ENCODE measurements around the gene SLC40A1. TPM values are rescaled to one million over a fixed set of nuclear protein-coding genes. Genes with fewer than 3 reads are reported as not detected.
A peak's percentile ranks its signal among the peaks of the same experiment; 100 is the strongest.

The SLC40A1 gene
- total and polyA plus RNA-seq, 2 of the 13 experiments (the other 11 are each of a cell fraction or from before 2014, with no cell fraction given): 10.6 to 24.9 TPM

- TF ChIP-seq, protein P1, sequence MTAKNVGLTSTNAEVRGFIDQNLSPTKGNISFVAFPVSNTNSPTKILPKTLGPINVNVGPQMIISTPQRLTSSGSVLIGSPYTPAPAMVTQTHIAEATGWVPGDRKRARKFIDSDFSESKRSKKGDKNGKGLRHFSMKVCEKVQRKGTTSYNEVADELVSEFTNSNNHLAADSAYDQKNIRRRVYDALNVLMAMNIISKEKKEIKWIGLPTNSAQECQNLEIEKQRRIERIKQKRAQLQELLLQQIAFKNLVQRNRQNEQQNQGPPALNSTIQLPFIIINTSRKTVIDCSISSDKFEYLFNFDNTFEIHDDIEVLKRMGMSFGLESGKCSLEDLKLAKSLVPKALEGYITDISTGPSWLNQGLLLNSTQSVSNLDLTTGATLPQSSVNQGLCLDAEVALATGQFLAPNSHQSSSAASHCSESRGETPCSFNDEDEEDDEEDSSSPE (CRISPR knock-in tag; IDR thresholded peaks at IDR 0.05): no peak
- TF ChIP-seq ZNF614 (CRISPR knock-in tag; IDR thresholded peaks at IDR 0.05; ENCODE audit: borderline replicate concordance) (0 out of 2 replicates have a peak, but pooled peaks have one; percentile 26), PHF20 (CRISPR knock-in tag; IDR thresholded peaks at IDR 0.05) (no peak), GABPA (IDR thresholded peaks at IDR 0.05; ENCODE audit: low read depth, low read length) (no peak), GABPA (CRISPR knock-in tag; IDR thresholded peaks at IDR 0.05; ENCODE audit: low read depth) (peak; percentile 36; the same call in 1 of the 2 replicates), ZFP82 (CRISPR knock-in tag; IDR thresholded peaks at IDR 0.05; ENCODE audit: borderline replicate concordance) (no peak), ZNF451 (CRISPR knock-in tag; IDR thresholded peaks at IDR 0.05) (no peak), ZMYM3 (CRISPR knock-in tag; IDR thresholded peaks at IDR 0.05) (no peak), ZNF792 (CRISPR knock-in tag; IDR thresholded peaks at IDR 0.05) (peak; percentile 75; the same call in 1 of the 2 replicates), REPIN1 (CRISPR knock-in tag; IDR thresholded peaks at IDR 0.05; ENCODE audit: borderline replicate concordance, low read depth) (no peak), ZFP41 (CRISPR knock-in tag; IDR thresholded peaks at IDR 0.05; ENCODE audit: borderline replicate concordance) (no peak), ZNF430 (CRISPR knock-in tag; IDR thresholded peaks at IDR 0.05) (0 out of 2 replicates have a peak, but pooled peaks have one; percentile 29), ZNF367 (CRISPR knock-in tag; IDR thresholded peaks at IDR 0.05; ENCODE audit: borderline replicate concordance) (no peak), GATAD2A (CRISPR knock-in tag; IDR thresholded peaks at IDR 0.05) (peak; percentile 44; the same call in 1 of the 2 replicates), ZNF121 (CRISPR knock-in tag; IDR thresholded peaks at IDR 0.05) (no peak), ZNF619 (CRISPR knock-in tag; IDR thresholded peaks at IDR 0.05) (no peak), XRCC5 (optimal IDR thresholded peaks at IDR 0.05; ENCODE audit: low read length) (peak; percentile 19), ZBTB38 (CRISPR knock-in tag; IDR thresholded peaks at IDR 0.05) (no peak), BCLAF1 (IDR thresholded peaks at IDR 0.05) (no peak), CHD4 (IDR thresholded peaks at IDR 0.05; ENCODE audit: borderline replicate concordance, low read length) (no peak), ADNP (CRISPR knock-in tag; IDR thresholded peaks at IDR 0.05) (no peak), TFAP4 (IDR thresholded peaks at IDR 0.05; ENCODE audit: borderline replicate concordance, low read depth) (no peak), ZNF776 (CRISPR knock-in tag; IDR thresholded peaks at IDR 0.05) (no peak), ZNF558 (CRISPR knock-in tag; IDR thresholded peaks at IDR 0.05; ENCODE audit: borderline replicate concordance) (no peak), ZNF747 (CRISPR knock-in tag; IDR thresholded peaks at IDR 0.05; ENCODE audit: borderline replicate concordance) (no peak), HDAC6 (IDR thresholded peaks at IDR 0.05; ENCODE audit: low read depth, low read length) (no peak), PHF5A (CRISPR knock-in tag; IDR thresholded peaks at IDR 0.05; ENCODE audit: low read depth, unreplicated experiment) (no peak)
These were observed 38.3 kb downstream of the SLC40A1 start (continued) for GRCh38 chr2:189542145-189542882.
